ENCODE data around the gene TMEM201.
"Not testable (repeated sequence)": the region's sequence is repeated elsewhere in the genome, so short reads cannot be mapped to it uniquely, and the experiment has no call there.

TMEM201 gene

GRCh38 chr1:9618909-9619679 is 30.4 kb downstream of the TMEM201 start:
- DNase-seq (ENCODE audit: low read depth in 1 of 2, low spot score in 1 of 2), result no peak

- no peak for DNase-seq (ENCODE audit: low read depth in 1 of 2, low spot score in 1 of 2)
These were observed 32.3 kb downstream of the TMEM201 start for GRCh38 chr1:9621032-9621431.

GRCh38 chr1:9624081-9624480 is 35.4 kb downstream of the TMEM201 start:
- DNase-seq (ENCODE audit: low read depth in 1 of 2, low spot score in 1 of 2), result no peak

DNA sequence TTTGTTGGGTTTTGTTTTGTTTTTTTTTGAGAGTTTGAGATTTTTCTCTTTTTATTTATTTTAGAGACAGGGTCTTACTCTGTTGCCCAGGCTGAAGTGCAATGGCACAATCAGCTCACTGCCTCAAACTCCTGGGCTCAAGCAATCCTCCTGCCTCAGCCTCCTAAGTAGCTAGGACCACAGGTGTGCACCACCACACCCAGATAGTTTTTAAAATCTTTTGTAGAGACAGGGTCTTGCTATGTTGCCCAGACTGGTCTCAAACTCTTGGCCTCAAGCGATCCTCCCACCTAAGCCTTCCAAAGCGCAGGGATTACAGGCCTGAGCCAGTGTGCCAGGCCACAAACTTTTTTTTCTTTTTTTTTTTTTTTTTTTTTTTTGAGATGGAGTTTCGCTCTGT is 36.3 kb downstream of the TMEM201 start:
- DNase-seq (ENCODE audit: low read depth in 1 of 2, low spot score in 1 of 2), result not testable (repeated sequence)

GRCh38 chr1:9626201-9626608 is 37.5 kb downstream of the TMEM201 start:
- no peak for DNase-seq (ENCODE audit: low read depth in 1 of 2, low spot score in 1 of 2)

- peak in 1 of 2 donors; percentile 50 for DNase-seq (ENCODE audit: low read depth in 1 of 2, low spot score in 1 of 2)
These were observed 40.1 kb downstream of the TMEM201 start for GRCh38 chr1:9628541-9629444.

DNA sequence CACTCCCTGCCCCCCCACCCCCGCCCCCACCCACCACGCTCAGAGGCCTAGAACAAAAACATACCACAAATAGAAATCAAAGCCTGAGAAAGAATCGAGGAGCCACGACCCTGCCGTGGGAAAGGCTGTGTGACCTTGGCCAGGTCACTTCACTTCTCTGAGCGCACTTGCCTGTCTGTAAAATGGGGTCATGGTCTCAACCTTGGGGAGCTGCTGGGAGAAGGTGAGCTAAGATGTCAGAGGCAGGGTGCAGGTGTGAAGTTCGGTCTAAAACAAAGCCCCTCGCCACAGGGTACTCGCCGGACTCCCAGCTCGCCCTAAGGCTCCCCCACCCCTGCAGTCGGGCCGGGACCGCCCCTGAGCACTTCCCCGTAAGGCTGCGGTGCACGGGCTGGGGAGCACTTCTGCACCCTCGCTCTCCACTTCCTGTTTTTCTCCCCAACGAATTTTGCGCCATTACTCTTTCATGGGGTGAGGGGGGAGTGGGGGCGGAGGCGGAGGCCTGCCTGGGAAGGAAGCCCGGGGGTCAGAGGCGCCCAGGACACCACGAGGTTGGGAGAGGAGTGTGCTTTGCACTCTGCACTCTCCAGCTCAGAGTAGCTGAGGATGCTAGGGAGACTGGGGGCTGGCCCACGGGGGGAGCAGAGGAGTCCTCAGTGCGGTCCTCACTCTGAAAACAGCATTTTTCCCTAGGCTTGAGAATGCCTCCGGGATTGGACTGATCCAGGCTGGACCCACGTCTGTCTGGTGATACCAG is 40.9 kb downstream of the TMEM201 start:
- DNase-seq (ENCODE audit: low read depth in 1 of 2, low spot score in 1 of 2), result peak; percentile 50 to 56

- no peak for DNase-seq (ENCODE audit: low read depth in 1 of 2, low spot score in 1 of 2)
These were observed 41.8 kb downstream of the TMEM201 start for GRCh38 chr1:9630331-9631111.

DNA sequence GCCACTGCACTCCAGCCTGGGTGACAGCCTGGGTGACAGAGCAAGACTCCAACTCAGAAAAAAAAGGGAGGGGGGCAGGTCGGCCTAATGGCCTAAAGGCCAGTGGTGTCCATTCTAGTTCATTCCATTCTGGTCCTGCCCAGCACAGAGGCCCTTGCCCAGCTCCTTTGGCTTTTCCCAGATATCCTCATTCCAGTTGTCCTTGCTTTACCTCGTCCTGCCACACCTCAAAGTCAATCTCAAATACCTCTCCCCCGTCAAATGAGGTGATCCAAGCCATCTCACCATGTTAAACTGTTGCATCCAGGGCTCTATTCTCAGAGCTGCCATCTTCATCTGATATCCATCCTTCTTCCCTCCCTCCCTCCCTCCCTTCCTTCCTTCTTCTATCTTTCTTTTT is 42.9 kb downstream of the TMEM201 start:
- no peak for DNase-seq (ENCODE audit: low read depth in 1 of 2, low spot score in 1 of 2)

GRCh38 chr1:9633493-9633892 is 44.8 kb downstream of the TMEM201 start:
- no peak for DNase-seq (ENCODE audit: low read depth in 1 of 2, low spot score in 1 of 2)

DNA sequence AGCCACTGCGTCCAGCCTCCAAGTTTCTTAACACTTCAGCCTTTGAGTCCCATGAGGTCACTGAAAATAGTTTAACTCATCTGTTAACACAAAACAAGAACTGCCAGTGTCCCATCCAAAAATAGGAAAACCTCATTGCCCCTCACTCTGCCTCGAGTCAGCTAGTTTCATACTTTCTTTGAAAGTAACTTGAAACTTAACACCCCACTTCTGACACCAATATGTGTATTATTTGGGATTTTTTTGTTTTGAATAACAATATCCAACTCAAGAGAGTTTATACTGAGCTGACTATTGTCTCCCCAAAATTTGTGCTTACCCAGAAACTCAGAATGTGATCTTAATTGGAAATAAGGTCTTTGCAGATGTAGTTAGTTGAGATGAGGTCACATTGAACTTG is 45.9 kb downstream of the TMEM201 start:
- DNase-seq (ENCODE audit: low read depth in 1 of 2, low spot score in 1 of 2), result no peak

DNA sequence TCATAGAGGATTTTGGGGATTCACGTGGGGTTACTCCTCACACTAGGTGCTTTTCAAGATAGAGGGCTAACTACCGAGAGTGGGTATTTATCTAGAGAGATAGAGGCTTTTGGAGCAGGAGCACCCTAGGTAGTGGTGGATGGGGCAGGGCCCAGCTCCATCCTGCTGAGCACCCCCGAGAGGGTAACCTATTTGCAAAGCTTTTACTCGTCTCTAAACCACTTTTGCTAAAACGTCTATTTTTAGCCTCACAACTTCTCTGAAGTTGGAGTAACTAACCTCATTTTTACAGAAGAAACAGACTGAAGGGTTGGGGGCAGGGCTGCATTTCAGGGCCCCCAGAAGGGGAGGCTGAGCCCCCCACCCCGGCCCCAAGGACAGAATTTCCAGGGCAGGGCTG is 50.5 kb downstream of the TMEM201 start:
- DNase-seq (ENCODE audit: low read depth in 1 of 2, low spot score in 1 of 2), result no peak

DNA sequence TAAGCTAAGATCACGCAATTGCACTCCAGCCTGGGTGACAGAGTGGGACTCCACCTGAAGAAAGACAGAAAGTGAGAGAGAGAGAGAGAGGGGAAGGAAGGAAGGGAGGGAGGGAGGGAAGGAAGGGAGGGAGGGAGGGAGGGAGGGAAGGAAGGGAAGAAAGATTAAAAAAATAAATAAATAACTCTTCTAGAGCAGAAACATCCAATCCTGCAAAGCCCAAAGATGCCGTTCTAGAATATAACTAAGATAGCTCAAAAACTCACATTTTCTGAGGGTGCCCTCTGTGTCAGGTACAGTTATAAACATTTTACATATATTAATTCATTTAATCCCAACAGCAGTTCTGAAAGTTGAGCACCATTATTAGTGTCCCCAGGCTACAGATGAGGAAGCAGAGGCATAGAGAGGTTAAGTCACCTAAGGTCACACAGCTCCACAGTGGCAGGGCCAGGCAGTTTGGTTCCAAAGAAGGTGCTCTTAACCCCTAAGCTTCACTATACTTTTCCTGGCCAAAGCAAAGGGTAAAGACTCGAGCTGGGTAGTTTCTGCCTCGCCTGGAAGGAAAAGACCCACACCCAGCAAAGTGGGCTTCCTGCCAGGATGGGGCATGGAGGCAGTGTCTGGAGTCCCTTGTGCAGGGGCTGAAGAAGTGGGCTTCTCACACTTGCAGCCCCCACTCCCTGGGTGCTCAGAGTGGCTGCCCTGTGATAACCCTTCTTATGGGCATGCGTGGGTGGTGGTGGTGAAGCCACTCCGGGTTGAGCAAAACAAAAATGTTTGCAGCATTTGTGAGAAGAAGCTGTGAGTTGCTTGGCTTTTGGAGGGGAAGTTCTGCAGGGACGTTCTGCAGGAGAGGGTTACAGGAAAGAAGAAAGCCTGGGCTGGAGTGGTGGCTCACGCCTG is 54.9 kb downstream of the TMEM201 start:
- no peak for DNase-seq (ENCODE audit: low read depth in 1 of 2, low spot score in 1 of 2)

- no peak for DNase-seq (ENCODE audit: low read depth in 1 of 2, low spot score in 1 of 2)
These were observed 57.3 kb downstream of the TMEM201 start for GRCh38 chr1:9646037-9646436.

- DNase-seq (ENCODE audit: low read depth in 1 of 2, low spot score in 1 of 2), result no peak
These were observed 59.5 kb downstream of the TMEM201 start for GRCh38 chr1:9648171-9648570.

- DNase-seq (ENCODE audit: low read depth in 1 of 2, low spot score in 1 of 2), result no peak
These were observed 61.1 kb downstream of the TMEM201 start for GRCh38 chr1:9649769-9650168.

DNA sequence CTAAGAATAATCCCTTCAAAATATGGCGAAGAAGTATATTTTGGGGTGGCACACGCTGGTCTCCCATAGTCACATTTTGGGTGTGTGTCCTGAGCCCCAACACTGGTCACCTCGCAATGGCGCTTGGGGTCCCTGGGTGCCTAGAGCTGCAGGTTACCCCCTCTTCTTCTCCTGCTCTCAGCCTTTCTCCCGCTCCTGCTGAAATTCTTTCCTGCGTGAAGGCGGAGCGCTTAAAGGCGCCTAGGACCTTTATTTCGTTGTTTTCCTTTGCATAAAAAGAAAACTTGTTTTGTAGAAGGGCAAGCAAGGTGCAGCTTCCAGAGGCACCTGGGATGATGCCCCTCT is 62.5 kb downstream of the TMEM201 start:
- no peak for DNase-seq (ENCODE audit: low read depth in 1 of 2, low spot score in 1 of 2)

DNA sequence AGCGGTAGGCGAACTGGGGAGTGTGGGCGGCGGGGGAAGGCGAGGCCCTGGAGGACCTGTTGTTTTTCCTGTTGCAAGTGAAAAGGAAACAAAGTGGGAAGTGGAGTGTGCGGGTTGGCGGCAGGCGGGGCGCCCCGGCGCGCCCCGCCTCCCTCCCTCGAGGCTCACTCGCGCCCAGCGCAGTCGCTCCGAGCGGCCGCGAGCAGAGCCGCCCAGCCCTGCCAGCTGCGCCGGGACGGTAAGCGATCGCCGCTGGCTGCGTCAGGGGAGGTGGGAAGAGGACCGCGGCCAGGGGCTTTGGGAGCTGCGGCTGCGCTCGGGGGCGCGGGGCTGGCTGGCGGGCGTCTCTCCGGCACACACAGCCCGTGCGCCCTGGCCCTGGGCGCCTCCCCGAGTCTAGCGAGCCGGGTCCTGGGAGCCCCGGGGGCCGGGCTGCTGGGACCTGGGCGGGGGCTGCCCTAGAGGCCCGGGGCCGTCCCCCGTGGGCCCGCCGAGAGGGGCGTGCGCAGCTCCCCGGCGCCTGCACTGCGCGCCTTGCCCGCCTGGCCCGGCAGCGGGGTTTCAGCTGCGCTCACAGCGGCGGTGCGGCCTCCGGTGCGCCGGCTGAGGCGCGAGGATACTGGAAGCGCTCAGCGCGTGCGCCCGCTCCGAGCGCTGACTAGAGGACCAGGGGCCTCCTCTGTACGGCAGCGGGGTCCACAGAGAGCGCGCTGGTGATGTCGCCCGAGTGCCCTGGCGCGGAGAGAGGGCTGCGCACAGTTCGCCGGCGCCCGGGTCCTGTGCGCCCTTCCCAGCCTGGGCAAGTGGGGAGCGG is 63.1 kb downstream of the TMEM201 start, which contains the start of gene PIK3CD:
Gene PIK3CD, plus strand, starts transcription at position 167 of the 814 bp plus-strand sequence. CDS start 58,725 bp downstream, outside the sequence.
- peak in 1 of 2 donors; percentile 18 for DNase-seq (ENCODE audit: low read depth in 1 of 2, low spot score in 1 of 2)
